Umbilical cord (tissue), 2 donors: ENCODE results near the gene KIAA0232. TPM values are rescaled to one million over a fixed set of nuclear protein-coding genes. Genes with fewer than 3 reads are reported as not detected.
"Not testable (repeated sequence)": the region's sequence is repeated elsewhere in the genome, so short reads cannot be mapped to it uniquely, and the experiment has no call there.

Experiments
- DNase-seq: peaks from one replicate; pipeline ENCODE4 v3.0.0-alpha.2; 2015; ENCODE audit warnings: low spot score
- total RNA-seq: library from RNA; depleted of rRNA; stranded (reverse); fragments of >200 nt; gene quantifications from one replicate; pipeline ENCODE4 v1.2.3, GENCODE V29; 2014; ENCODE audit warnings: low replicate concordance; ENCODE audit not compliant: insufficient read depth

Gene KIAA0232
- total RNA-seq, 1 donor from 2014 or later, result 27.9 TPM

- no peak for DNase-seq
These were observed 27.9 kb upstream of the KIAA0232 start for GRCh38 chr4:6754481-6755087.

GRCh38 chr4:6755088-6755753 lies 27.3 kb upstream of the KIAA0232 start:
- no peak for DNase-seq

GRCh38 chr4:6756345-6756744 lies 26.2 kb upstream of the KIAA0232 start:
- not testable (repeated sequence) for DNase-seq

- DNase-seq, result no peak
These were observed 23.8 kb upstream of the KIAA0232 start for GRCh38 chr4:6758728-6759127.

GRCh38 chr4:6760865-6761264 lies 21.7 kb upstream of the KIAA0232 start:
- DNase-seq, result no peak

- no peak for DNase-seq
These were observed 20.6 kb upstream of the KIAA0232 start for GRCh38 chr4:6761649-6762615.

GRCh38 chr4:6763330-6763851 lies 19.1 kb upstream of the KIAA0232 start:
- no peak for DNase-seq

- DNase-seq, result no peak
These were observed 17.4 kb upstream of the KIAA0232 start for GRCh38 chr4:6764976-6765620.

- no peak for DNase-seq
These were observed 16.8 kb upstream of the KIAA0232 start for GRCh38 chr4:6765703-6766102.

- no peak for DNase-seq
These were observed 15.2 kb upstream of the KIAA0232 start for GRCh38 chr4:6767386-6767747.

- no peak for DNase-seq
These were observed 14.6 kb upstream of the KIAA0232 start for GRCh38 chr4:6767748-6768538.

- DNase-seq, result no peak
These were observed 14.0 kb upstream of the KIAA0232 start for GRCh38 chr4:6768539-6768905.

GRCh38 chr4:6769233-6769988 lies 13.1 kb upstream of the KIAA0232 start:
- no peak for DNase-seq

GRCh38 chr4:6769989-6770420 lies 12.5 kb upstream of the KIAA0232 start:
- DNase-seq, result no peak

- no peak for DNase-seq
These were observed 11.8 kb upstream of the KIAA0232 start for GRCh38 chr4:6770581-6771228.

- DNase-seq, result no peak
These were observed 11.3 kb upstream of the KIAA0232 start for GRCh38 chr4:6771229-6771671.

- peak; percentile 48 for DNase-seq
These were observed 10.2 kb upstream of the KIAA0232 start for GRCh38 chr4:6772223-6772928.

- DNase-seq, result no peak
These were observed 9.4 kb upstream of the KIAA0232 start for GRCh38 chr4:6773106-6773505.
